SK-N-SH treated with all-trans-retinoic acid at 6 μM for 48 hours (cell line): ENCODE data around the gene TUBGCP3.

Source experiments
- ARNTL ChIP-seq: fragments of 450-650 bp; formaldehyde crosslinking; IDR thresholded peaks from 2 replicates; pipeline ENCODE4 v1.5.0; 2020; ENCODE audit warnings: low read depth, mild to moderate bottlenecking, moderate library complexity, borderline replicate concordance
- BACH2 ChIP-seq: fragments of 250-450 bp; sonication (Bioruptor Pico); IDR thresholded peaks from 2 replicates; pipeline ENCODE4 v1.9.0; 2021; ENCODE audit warnings: mild to moderate bottlenecking, borderline replicate concordance
- CREB5 ChIP-seq: fragments of 250-450 bp; sonication (Bioruptor Pico); IDR thresholded peaks from 2 replicates; pipeline ENCODE4 v1.5.1; 2020; ENCODE audit warnings: low read depth, mild to moderate bottlenecking, moderate library complexity
- GLIS3 ChIP-seq: fragments of 250-450 bp; sonication (Bioruptor Pico); IDR thresholded peaks from 2 replicates; pipeline ENCODE4 v1.5.0; 2020; ENCODE audit warnings: mild to moderate bottlenecking, moderate library complexity
- ISL1 ChIP-seq: fragments of 250-450 bp; sonication (Bioruptor Pico); IDR thresholded peaks from 2 replicates; pipeline ENCODE4 v2.1.2; 2022; ENCODE audit warnings: mild to moderate bottlenecking, moderate library complexity
- PPARA ChIP-seq: fragments of 250-450 bp; sonication (Bioruptor Pico); IDR thresholded peaks from 2 replicates; pipeline ENCODE4 v1.5.0; 2020; ENCODE audit warnings: mild to moderate bottlenecking, borderline replicate concordance
- RARB ChIP-seq: fragments of 250-450 bp; sonication (Bioruptor Pico); IDR thresholded peaks from 2 replicates; pipeline ENCODE4 v1.8.0; 2021; ENCODE audit warnings: mild to moderate bottlenecking, moderate library complexity
- ZC3H10 ChIP-seq: fragments of 250-450 bp; sonication (Bioruptor Pico); IDR thresholded peaks from 2 replicates; pipeline ENCODE4 v1.5.1; 2021; ENCODE audit warnings: mild to moderate bottlenecking, moderate library complexity
- ZFP3 ChIP-seq: fragments of 250-450 bp; sonication (Bioruptor Pico); IDR thresholded peaks from 2 replicates; pipeline ENCODE4 v1.5.0; 2020; ENCODE audit warnings: mild to moderate bottlenecking, moderate library complexity
- ZFP30 ChIP-seq: fragments of 450-650 bp; formaldehyde crosslinking; IDR thresholded peaks from 2 replicates; pipeline ENCODE4 v1.5.0; 2022; ENCODE audit warnings: mild to moderate bottlenecking, moderate library complexity
- ZNF565 ChIP-seq: fragments of 450-650 bp; formaldehyde crosslinking; conservative IDR thresholded peaks from 2 replicates; pipeline ENCODE4 v1.5.0; 2020; ENCODE audit warnings: low read depth, mild to moderate bottlenecking, moderate library complexity
- ZNF70 ChIP-seq: fragments of 450-650 bp; formaldehyde crosslinking; IDR thresholded peaks from 2 replicates; pipeline ENCODE4 v1.5.0; 2020; ENCODE audit warnings: mild to moderate bottlenecking, moderate library complexity
- TF ChIP-seq, protein P1 (sequence below): fragments of 250-450 bp; sonication (Bioruptor Pico); IDR thresholded peaks from 2 replicates; pipeline ENCODE4 v1.8.0; 2020; ENCODE audit warnings: mild to moderate bottlenecking, moderate library complexity, borderline replicate concordance

DNA sequence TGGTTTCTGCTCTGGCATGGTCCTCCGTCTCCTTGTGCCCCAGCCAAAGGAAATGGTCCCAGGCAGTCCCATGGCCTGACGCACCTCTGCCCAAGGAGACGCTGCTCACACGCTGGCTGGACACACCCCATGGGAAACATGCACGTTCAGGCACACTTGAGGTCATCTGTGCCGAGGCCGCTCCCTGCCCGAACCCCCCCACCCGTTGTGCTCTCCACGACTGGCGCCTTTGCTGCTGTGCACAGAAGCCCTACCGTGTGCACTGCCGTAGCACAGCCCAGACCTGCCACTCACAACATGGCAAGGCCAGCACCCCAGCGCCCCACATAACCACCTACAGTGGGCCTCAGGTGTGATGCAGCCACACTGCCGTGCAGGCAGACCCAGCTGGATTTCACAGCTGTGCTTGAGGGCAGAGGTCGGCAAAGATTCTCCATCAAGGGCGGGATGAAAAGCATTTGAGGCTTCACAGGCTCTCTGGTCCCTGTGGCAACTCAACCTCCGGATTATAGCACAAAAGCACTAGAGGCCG lies 146.1 kb downstream of the TUBGCP3 start:
- TF ChIP-seq ZNF70 (CRISPR knock-in tag) (no peak), PPARA (CRISPR knock-in tag) (no peak), RARB (CRISPR knock-in tag) (no peak), ISL1 (CRISPR knock-in tag) (no peak), ZFP30 (no peak), ZNF565 (CRISPR knock-in tag) (no peak), CREB5 (CRISPR knock-in tag) (no peak), ZC3H10 (CRISPR knock-in tag) (no peak), ZFP3 (no peak), ARNTL (CRISPR knock-in tag) (no peak), BACH2 (CRISPR knock-in tag) (no peak), GLIS3 (CRISPR knock-in tag) (no peak)
- TF ChIP-seq, protein P1, sequence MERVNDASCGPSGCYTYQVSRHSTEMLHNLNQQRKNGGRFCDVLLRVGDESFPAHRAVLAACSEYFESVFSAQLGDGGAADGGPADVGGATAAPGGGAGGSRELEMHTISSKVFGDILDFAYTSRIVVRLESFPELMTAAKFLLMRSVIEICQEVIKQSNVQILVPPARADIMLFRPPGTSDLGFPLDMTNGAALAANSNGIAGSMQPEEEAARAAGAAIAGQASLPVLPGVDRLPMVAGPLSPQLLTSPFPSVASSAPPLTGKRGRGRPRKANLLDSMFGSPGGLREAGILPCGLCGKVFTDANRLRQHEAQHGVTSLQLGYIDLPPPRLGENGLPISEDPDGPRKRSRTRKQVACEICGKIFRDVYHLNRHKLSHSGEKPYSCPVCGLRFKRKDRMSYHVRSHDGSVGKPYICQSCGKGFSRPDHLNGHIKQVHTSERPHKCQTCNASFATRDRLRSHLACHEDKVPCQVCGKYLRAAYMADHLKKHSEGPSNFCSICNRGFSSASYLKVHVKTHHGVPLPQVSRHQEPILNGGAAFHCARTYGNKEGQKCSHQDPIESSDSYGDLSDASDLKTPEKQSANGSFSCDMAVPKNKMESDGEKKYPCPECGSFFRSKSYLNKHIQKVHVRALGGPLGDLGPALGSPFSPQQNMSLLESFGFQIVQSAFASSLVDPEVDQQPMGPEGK (CRISPR knock-in tag): no peak
